ENCODE results near the gene TNNT1. TPM values are rescaled to one million over a fixed set of nuclear protein-coding genes. Genes with fewer than 3 reads are reported as not detected.

TNNT1 gene, protein sequence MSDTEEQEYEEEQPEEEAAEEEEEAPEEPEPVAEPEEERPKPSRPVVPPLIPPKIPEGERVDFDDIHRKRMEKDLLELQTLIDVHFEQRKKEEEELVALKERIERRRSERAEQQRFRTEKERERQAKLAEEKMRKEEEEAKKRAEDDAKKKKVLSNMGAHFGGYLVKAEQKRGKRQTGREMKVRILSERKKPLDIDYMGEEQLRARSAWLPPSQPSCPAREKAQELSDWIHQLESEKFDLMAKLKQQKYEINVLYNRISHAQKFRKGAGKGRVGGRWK
- 108 to 144 TPM (median 132 TPM) in 5 replicates for total RNA-seq (2022; extraction: Qiagen RNA extraction)

DNA sequence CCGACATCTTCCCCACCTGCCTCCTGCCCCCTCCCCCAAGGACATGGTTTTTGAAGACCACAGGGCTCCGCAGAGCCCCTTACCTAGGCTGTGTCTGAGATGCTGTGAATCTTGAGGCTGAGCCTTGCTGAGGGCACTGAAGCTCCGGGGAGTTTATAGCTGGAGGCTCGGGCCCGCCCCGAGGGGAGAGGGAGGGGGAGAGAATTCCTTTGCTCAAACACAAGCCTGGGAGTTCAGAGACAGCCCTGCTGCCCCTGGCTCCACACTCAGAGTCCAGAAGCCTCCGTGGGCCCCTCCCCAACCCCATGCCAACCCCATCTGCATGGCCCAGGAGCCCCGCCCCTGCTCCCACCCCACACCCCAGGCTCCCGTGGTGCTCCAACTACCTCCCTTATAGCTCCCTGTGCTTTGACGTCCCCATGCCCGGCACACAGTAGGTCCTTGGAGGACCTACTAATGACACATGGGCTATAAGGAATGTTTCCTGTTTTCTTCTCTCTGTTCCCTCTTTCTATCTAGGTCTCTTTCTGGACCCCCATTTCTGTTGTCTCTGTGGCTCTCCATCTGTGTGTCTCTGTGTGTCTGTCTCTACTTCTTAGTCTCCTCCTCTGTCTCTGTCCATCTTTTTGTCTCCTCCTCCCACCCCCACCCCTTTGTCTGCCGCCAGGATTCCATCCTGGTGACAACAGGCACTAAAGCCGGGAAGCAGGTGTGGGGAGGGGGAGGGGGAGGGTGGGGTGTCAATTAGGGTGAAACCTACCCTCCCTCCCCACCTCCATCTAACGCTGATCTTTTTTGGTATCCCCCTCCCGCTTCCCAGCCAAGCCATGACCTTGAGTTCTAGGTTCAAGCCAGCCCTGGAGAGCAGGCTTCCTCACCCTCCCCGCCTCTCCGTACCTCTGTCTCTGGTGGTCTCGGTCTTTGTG lies at the start of gene TNNT1:
Gene TNNT1 (minus strand): TSS at position 129 of the 926 bp plus-strand sequence. CDS start 2,049 bp downstream, outside the sequence.

GRCh38 chr19:55179606-55180484 lies 30.8 kb upstream of the TNNT1 start, which contains the start of gene SYT5:
SYT5 (minus strand) TSS chr19:55180289; CDS start chr19:55179041, 1,248 bp downstream.

GRCh38 chr19:55166530-55167268 lies 17.7 kb upstream of the TNNT1 start, which contains the start of gene DNAAF3:
DNAAF3 (minus strand) TSS chr19:55166613; CDS start chr19:55166413, 200 bp downstream.

DNA sequence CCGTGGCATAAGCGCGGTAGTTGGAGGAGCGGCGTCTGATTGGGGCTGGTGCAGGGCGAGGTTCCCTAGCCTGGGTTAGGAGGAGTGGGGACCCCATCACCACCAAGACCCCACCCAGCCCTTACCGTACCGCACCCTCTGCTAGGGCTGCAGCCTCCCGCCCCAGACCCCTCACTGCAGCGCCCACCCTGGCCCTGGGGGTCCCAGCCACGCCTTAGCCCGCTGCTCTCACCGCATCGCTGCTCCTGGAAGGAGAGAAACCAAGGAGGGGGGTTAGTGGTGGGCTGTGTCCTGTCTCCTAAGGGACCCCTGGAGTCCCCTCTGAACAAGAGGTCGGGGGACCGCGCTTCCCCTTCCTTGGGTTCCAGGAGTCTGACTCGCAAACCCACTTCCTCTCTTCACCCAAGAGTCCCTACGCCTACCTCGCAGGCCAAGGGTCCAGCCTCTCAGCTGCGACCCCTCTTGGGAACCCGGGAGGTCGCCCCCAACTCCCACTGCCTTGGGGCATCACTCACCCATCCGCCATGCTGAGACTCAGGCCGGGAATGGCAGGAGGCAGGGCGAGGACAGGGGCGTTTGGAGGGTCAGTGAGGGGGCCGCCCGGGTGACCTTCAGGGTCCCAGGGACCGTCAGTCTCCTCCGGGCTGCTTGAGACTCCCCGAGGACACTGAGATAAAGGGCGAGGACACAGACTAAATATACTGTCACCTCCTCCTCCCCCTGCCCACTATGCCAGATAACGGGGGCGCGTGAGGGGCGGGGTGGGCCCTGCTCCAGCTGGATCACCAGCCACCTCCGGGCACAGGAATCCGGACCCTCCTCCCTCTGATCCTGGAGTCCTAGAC lies 8.3 kb upstream of the TNNT1 start, which contains the start of gene TNNI3:
Gene TNNI3 (minus strand): TSS at position 669 of the 845 bp plus-strand sequence. CDS start 143 bp downstream, at position 526.

DNA sequence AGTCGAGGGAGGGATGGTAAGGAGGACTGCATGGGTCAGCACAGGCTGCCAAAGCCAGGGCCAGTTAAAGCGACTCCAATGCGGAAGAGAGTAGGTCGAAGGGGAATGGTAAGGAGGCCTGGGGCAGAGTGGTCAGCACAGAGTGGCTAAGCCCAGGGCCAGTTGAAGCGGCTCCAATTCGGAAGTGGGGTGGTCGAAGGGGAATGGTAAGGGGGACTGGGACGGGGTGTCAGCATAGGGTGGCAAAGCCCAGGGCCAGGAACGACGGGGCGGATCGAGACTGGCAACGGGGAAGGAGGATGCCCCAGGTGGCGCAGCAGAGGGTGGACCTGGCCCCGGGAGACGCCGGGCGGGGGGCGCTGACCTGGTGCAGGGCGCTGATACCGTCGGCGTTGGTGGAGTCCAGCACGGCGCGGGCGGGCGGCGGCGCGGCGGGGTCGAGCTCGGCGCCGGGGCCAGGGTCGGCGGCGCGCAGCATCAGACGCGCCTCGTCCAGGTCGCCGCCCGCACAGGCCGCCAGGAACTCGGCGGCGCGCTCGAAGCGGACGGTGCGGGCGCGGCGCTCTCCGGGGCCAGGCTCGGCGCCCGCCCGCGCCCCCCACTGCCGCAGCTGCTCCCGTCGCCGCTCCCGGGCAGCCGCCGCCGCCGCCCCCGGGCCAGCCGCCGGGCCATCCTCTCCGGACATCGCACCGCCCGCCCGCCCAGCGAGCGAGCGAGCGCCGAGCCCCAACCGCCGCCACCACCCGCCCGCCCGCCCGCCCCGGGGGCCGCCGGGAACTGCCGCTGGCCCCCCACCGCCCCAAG lies 31.9 kb downstream of the TNNT1 start, which contains the start of gene PPP1R12C:
Gene PPP1R12C (minus strand): TSS at position 779 of the 804 bp plus-strand sequence. CDS start 94 bp downstream, at position 685.

Other genes with a start within 250 kb of the TNNT1 start
- not detected in 5 replicates for gene NCR1, start 243.1 kb downstream of the TNNT1 start, total RNA-seq (2022; extraction: Qiagen RNA extraction)
- gene NLRP7, start 201.7 kb downstream of the TNNT1 start, total RNA-seq (2022; extraction: Qiagen RNA extraction): 0.05 to 0.08 TPM in 2 of 5 replicates, not detected in the others
- gene NLRP2, start 182.8 kb downstream of the TNNT1 start, total RNA-seq (2022; extraction: Qiagen RNA extraction): 22.4 to 29.0 TPM (median 25.9 TPM) in 5 replicates
- gene GP6, start 110.9 kb downstream of the TNNT1 start, total RNA-seq (2022; extraction: Qiagen RNA extraction): 0.08 to 0.21 TPM (median 0.16 TPM) in 5 replicates
- gene RDH13, start 86.1 kb downstream of the TNNT1 start, total RNA-seq (2022; extraction: Qiagen RNA extraction): 19.5 to 20.9 TPM (median 20.3 TPM) in 5 replicates
- gene EPS8L1, start 73.3 kb downstream of the TNNT1 start, total RNA-seq (2022; extraction: Qiagen RNA extraction): 3.6 to 6.4 TPM (median 5.4 TPM) in 5 replicates
- gene PPP1R12C, start 31.6 kb downstream of the TNNT1 start, total RNA-seq (2022; extraction: Qiagen RNA extraction): 65.1 to 85.5 TPM (median 79.5 TPM) in 5 replicates
- gene TNNI3, start 8.5 kb upstream of the TNNT1 start, total RNA-seq (2022; extraction: Qiagen RNA extraction): 4.8 to 7.9 TPM (median 7.6 TPM) in 5 replicates
- 5.2 to 6.4 TPM (median 5.6 TPM) in 5 replicates for gene DNAAF3, start 17.4 kb upstream of the TNNT1 start, total RNA-seq (2022; extraction: Qiagen RNA extraction)
- gene SYT5, start 31.1 kb upstream of the TNNT1 start, total RNA-seq (2022; extraction: Qiagen RNA extraction): 3.0 to 4.8 TPM (median 4.3 TPM) in 5 replicates
- gene PTPRH, start 60.3 kb upstream of the TNNT1 start, total RNA-seq (2022; extraction: Qiagen RNA extraction): 3.1 to 5.8 TPM (median 4.0 TPM) in 5 replicates
- 2.7 to 4.2 TPM (median 3.9 TPM) in 5 replicates for gene TMEM86B, start 79.6 kb upstream of the TNNT1 start, total RNA-seq (2022; extraction: Qiagen RNA extraction)
- 93.5 to 110 TPM (median 107 TPM) in 5 replicates for gene PPP6R1, start 109.8 kb upstream of the TNNT1 start, total RNA-seq (2022; extraction: Qiagen RNA extraction)
- gene HSPBP1, start 130.9 kb upstream of the TNNT1 start, total RNA-seq (2022; extraction: Qiagen RNA extraction): 118 to 141 TPM (median 133 TPM) in 5 replicates
- 2.4 to 3.6 TPM (median 3.1 TPM) in 5 replicates for gene BRSK1, start 134.8 kb upstream of the TNNT1 start, total RNA-seq (2022; extraction: Qiagen RNA extraction)
- gene TMEM150B, start 176.1 kb upstream of the TNNT1 start, total RNA-seq (2022; extraction: Qiagen RNA extraction): 0.20 TPM in 1 of 5 replicates, not detected in the others
- 4.5 to 6.4 TPM (median 5.2 TPM) in 5 replicates for gene KMT5C, start 190.7 kb upstream of the TNNT1 start, total RNA-seq (2022; extraction: Qiagen RNA extraction)
- 0.56 to 0.99 TPM (median 0.66 TPM) in 5 replicates for gene COX6B2, start 205.5 kb upstream of the TNNT1 start, total RNA-seq (2022; extraction: Qiagen RNA extraction)
- gene GARIN5B, start 214.1 kb upstream of the TNNT1 start, total RNA-seq (2022; extraction: Qiagen RNA extraction): 0.06 to 0.20 TPM (median 0.10 TPM) in 5 replicates
- 11.8 to 15.1 TPM (median 12.3 TPM) in 5 replicates for gene IL11, start 221.3 kb upstream of the TNNT1 start, total RNA-seq (2022; extraction: Qiagen RNA extraction)
- gene TMEM190, start 227.6 kb upstream of the TNNT1 start, total RNA-seq (2022; extraction: Qiagen RNA extraction): 1.1 to 2.0 TPM (median 1.4 TPM) in 5 replicates
- 1.4 to 10.5 TPM (median 8.0 TPM) in 5 replicates for gene TMEM238, start 235.1 kb upstream of the TNNT1 start, total RNA-seq (2022; extraction: Qiagen RNA extraction)
- 2,211 to 2,788 TPM (median 2,598 TPM) in 5 replicates for gene RPL28, start 236.7 kb upstream of the TNNT1 start, total RNA-seq (2022; extraction: Qiagen RNA extraction)